G401.6 (cell line): ENCODE measurements around the gene AP1G2.

Experiments
- FAIRE-seq: peaks from 2 replicates; lab custom pipeline; 2012; peaks lifted over from hg19 to GRCh38; lab: Jason Lieb, UNC

The AP1G2 gene

GRCh38 chr14:23570806-23571483 lies 3.4 kb upstream of the AP1G2 start:
- FAIRE-seq, result no peak

- FAIRE-seq, result no peak
Observed at GRCh38 chr14:23569443-23570151, 2.0 kb upstream of the AP1G2 start.

- FAIRE-seq, result no peak
Observed at GRCh38 chr14:23568600-23569331, 1.2 kb upstream of the AP1G2 start.

GRCh38 chr14:23568021-23568599 lies 519 bp upstream of the AP1G2 start:
- no peak for FAIRE-seq

GRCh38 chr14:23566778-23567185 lies 809 bp downstream of the AP1G2 start:
- FAIRE-seq, result no peak

GRCh38 chr14:23566112-23566777 lies 1.3 kb downstream of the AP1G2 start:
- FAIRE-seq, result no peak

GRCh38 chr14:23565626-23566025 lies 2.0 kb downstream of the AP1G2 start:
- no peak for FAIRE-seq

- FAIRE-seq, result no peak
Observed at GRCh38 chr14:23564876-23565275, 2.7 kb downstream of the AP1G2 start.

GRCh38 chr14:23564181-23564812 lies 3.3 kb downstream of the AP1G2 start:
- FAIRE-seq, result no peak

GRCh38 chr14:23563473-23564180 lies 4.0 kb downstream of the AP1G2 start:
- no peak for FAIRE-seq

GRCh38 chr14:23562822-23563472 lies 4.6 kb downstream of the AP1G2 start:
- FAIRE-seq, result no peak

- FAIRE-seq, result no peak
Observed at GRCh38 chr14:23561873-23562821, 5.4 kb downstream of the AP1G2 start.

- FAIRE-seq, result no peak
Observed at GRCh38 chr14:23561259-23561658, 6.3 kb downstream of the AP1G2 start.

- FAIRE-seq, result no peak
Observed at GRCh38 chr14:23559926-23560520, 7.6 kb downstream of the AP1G2 start.

- FAIRE-seq, result no peak
Observed at GRCh38 chr14:23559010-23559925, 8.3 kb downstream of the AP1G2 start.

GRCh38 chr14:23558346-23559009 lies 9.1 kb downstream of the AP1G2 start:
- FAIRE-seq, result no peak

GRCh38 chr14:23557946-23558345 lies 9.6 kb downstream of the AP1G2 start:
- no peak for FAIRE-seq
